ENCODE data around the gene HECTD2. TPM values are rescaled to one million over a fixed set of nuclear protein-coding genes. Genes with fewer than 3 reads are reported as not detected.

The HECTD2 gene
- total and polyA plus RNA-seq, 9 of the 15 experiments (the other 6 are each of a cell fraction or from before 2014, with no cell fraction given): 1.3 to 5.9 (median 3.9) TPM

- TF ChIP-seq, protein P1, sequence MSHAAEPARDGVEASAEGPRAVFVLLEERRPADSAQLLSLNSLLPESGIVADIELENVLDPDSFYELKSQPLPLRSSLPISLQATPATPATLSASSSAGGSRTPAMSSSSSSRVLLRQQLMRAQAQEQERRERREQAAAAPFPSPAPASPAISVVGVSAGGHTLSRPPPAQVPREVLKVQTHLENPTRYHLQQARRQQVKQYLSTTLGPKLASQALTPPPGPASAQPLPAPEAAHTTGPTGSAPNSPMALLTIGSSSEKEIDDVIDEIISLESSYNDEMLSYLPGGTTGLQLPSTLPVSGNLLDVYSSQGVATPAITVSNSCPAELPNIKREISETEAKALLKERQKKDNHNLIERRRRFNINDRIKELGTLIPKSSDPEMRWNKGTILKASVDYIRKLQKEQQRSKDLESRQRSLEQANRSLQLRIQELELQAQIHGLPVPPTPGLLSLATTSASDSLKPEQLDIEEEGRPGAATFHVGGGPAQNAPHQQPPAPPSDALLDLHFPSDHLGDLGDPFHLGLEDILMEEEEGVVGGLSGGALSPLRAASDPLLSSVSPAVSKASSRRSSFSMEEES (CRISPR knock-in tag; IDR thresholded peaks at IDR 0.05): no peak
- no peak for TF ChIP-seq TCF7L2 (IDR thresholded peaks at IDR 0.05; ENCODE audit: low read depth, low read length)
- no peak for TF ChIP-seq SMC3 (conservative IDR thresholded peaks at IDR 0.05; ENCODE audit: insufficient read depth, low read depth, low read length)
- no peak for TF ChIP-seq NFE2L1 (tag; IDR thresholded peaks at IDR 0.05; ENCODE audit: borderline replicate concordance, low read depth)
- TF ChIP-seq CUX1 (CRISPR knock-in tag; IDR thresholded peaks at IDR 0.05): no peak
- no peak for TF ChIP-seq ARNT (IDR thresholded peaks at IDR 0.05)
- no peak for TF ChIP-seq ZNF407 (IDR thresholded peaks at IDR 0.05; ENCODE audit: low read depth)
Measured at GRCh38 chr10:91528768-91529167, 118.6 kb downstream of the HECTD2 start (continued).

Measured in K562 (cell line).